Neural crest cell (in vitro differentiated cells): ENCODE data around the gene SPESP1. TPM values are rescaled to one million over a fixed set of nuclear protein-coding genes. Genes with fewer than 3 reads are reported as not detected.

Experiments
- DNase-seq: peaks from one replicate; pipeline ENCODE4 v3.0.0; 2021; ENCODE audit warnings: low read depth, mixed read lengths, low spot score
- H3K27ac Mint-ChIP-seq: one replicate; pipeline ENCODE4 v1.8.0; 2021; ENCODE audit warnings: mild to moderate bottlenecking, mixed read lengths; ENCODE audit not compliant: unreplicated experiment
- H3K27me3 Mint-ChIP-seq: 2 replicates; pipeline ENCODE4 v1.8.0; 2021; ENCODE audit warnings: low read depth, mild to moderate bottlenecking, mixed read lengths
- H3K36me3 Mint-ChIP-seq: 2 replicates; pipeline ENCODE4 v1.8.0; 2021; ENCODE audit warnings: low read depth, mild to moderate bottlenecking, mixed read lengths
- H3K4me1 Mint-ChIP-seq: 2 replicates; pipeline ENCODE4 v1.8.0; 2021; ENCODE audit warnings: mixed read lengths
- H3K4me3 Mint-ChIP-seq: one replicate; pipeline ENCODE4 v1.8.0; 2021; ENCODE audit warnings: mild to moderate bottlenecking, mixed read lengths
- H3K9me3 Mint-ChIP-seq: 2 replicates; pipeline ENCODE4 v1.8.0; 2021; ENCODE audit warnings: mixed read lengths
- CTCF ChIP-seq: fragments of 200-600 bp; sonication (generic); conservative IDR thresholded peaks from 2 replicates; pipeline ENCODE4 v1.5.0; 2021; ENCODE audit warnings: antibody characterized with exemption, mild to moderate bottlenecking
- total RNA-seq: library from RNA; stranded (reverse); gene quantifications from 2 replicates; pipeline ENCODE4 v1.2.1, GENCODE V29; 2021

Gene SPESP1
- total RNA-seq, 1 donor from 2014 or later, result not detected

GRCh38 chr15:68990231-68990991 lies 60.1 kb downstream of the SPESP1 start:
- Mint-ChIP-seq H3K36me3 (no peaks in the 10 kb centered on the region), H3K4me3 (no peak overlapping the region), H3K4me1 (peaks cover 13% of the 10 kb centered on the region), H3K27me3 (no peaks in the 10 kb centered on the region), H3K27ac (peak overlapping the region; percentile 79), H3K9me3 (no peaks in the 10 kb centered on the region)
- no peak for DNase-seq
- no peak for TF ChIP-seq CTCF

- TF ChIP-seq CTCF, result no peak
- no peak for DNase-seq
- Mint-ChIP-seq H3K4me1 (peaks cover 13% of the 10 kb centered on the region), H3K9me3 (no peaks in the 10 kb centered on the region), H3K36me3 (no peaks in the 10 kb centered on the region), H3K4me3 (no peak overlapping the region), H3K27me3 (no peaks in the 10 kb centered on the region), H3K27ac (no peak overlapping the region)
Measured at GRCh38 chr15:68990992-68991500, 60.7 kb downstream of the SPESP1 start.

GRCh38 chr15:68991723-68992122 lies 61.4 kb downstream of the SPESP1 start:
- peaks cover 13% of the 10 kb centered on the region for H3K4me1 Mint-ChIP-seq
- H3K9me3 Mint-ChIP-seq, result no peaks in the 10 kb centered on the region

GRCh38 chr15:68992696-68993095 lies 62.4 kb downstream of the SPESP1 start:
- DNase-seq, result no peak
- Mint-ChIP-seq H3K4me3 (no peak overlapping the region), H3K9me3 (no peaks in the 10 kb centered on the region), H3K27me3 (no peaks in the 10 kb centered on the region), H3K36me3 (no peaks in the 10 kb centered on the region), H3K4me1 (peaks cover 13% of the 10 kb centered on the region), H3K27ac (no peak overlapping the region)
- TF ChIP-seq CTCF, result no peak

More at GRCh38 chr15:68991723-68992122, 61.4 kb downstream of the SPESP1 start:
- no peak overlapping the region for H3K4me3 Mint-ChIP-seq
- H3K27ac Mint-ChIP-seq, result no peak overlapping the region
- no peak for DNase-seq
- no peaks in the 10 kb centered on the region for H3K27me3 Mint-ChIP-seq
- no peak for TF ChIP-seq CTCF
- H3K36me3 Mint-ChIP-seq, result no peaks in the 10 kb centered on the region

- H3K36me3 Mint-ChIP-seq, result no peaks in the 10 kb centered on the region
- DNase-seq, result no peak
- H3K27me3 Mint-ChIP-seq, result no peaks in the 10 kb centered on the region
- H3K9me3 Mint-ChIP-seq, result no peaks in the 10 kb centered on the region
- peaks cover 17% of the 10 kb centered on the region for H3K4me1 Mint-ChIP-seq
- H3K27ac Mint-ChIP-seq, result no peak overlapping the region
- TF ChIP-seq CTCF, result no peak
- H3K4me3 Mint-ChIP-seq, result no peak overlapping the region
Measured at GRCh38 chr15:68993276-68993675, 63.0 kb downstream of the SPESP1 start.
